Thyroid gland (tissue), 4 donors: ENCODE results near the gene GYPC.

Experiments used
- CTCF ChIP-seq, 6 experiments: fragments of 200-600 bp in 3 of 6; fragments of 450-650 bp in 3 of 6; sonication (generic) in 3 of 6; IDR thresholded peaks; one replicate each; pipeline ENCODE4 v1.5.1; 2016 to 2019; ENCODE audit warnings: antibody characterized with exemption in 6 of 6, mild to moderate bottlenecking in 2 of 6, inconsistent platforms in 1 of 6, moderate library complexity in 1 of 6
- POLR2A ChIP-seq, 2 donors: fragments of 450-650 bp; IDR thresholded peaks; one replicate each; pipeline ENCODE4 v1.6.1; 2017; ENCODE audit warnings: antibody characterized with exemption in 2 of 2, mild to moderate bottlenecking in 2 of 2, moderate library complexity in 1 of 2

GRCh38 chr2:126661702-126662500, 5.9 kb downstream of the GYPC start:
- TF ChIP-seq CTCF (IDR thresholded peaks at IDR 0.05) (no peak), POLR2A (IDR thresholded peaks at IDR 0.05) (no peak)
